IMR-90 (cell line): ENCODE results near the gene TPCN1. TPM values are rescaled to one million over a fixed set of nuclear protein-coding genes. Genes with fewer than 3 reads are reported as not detected.

Experiments
- ATAC-seq: fragments of 200-7000 bp; cut with Tn5 transposase; 2 replicates; pipeline ENCODE4 v1.9.1; 2020; ENCODE audit warnings: low read depth, mild to moderate bottlenecking, moderate library complexity
- BruUV-seq: library from RNA; stranded (reverse); fragments of 400-500 nt; replicated peaks from 2 replicates; lab custom pipeline; 2021; lab: Mats Ljungman, UMichigan
- CTCF ChIA-PET: fragments of 300-600 bp; formaldehyde crosslinking; extraction: SDS; loops from one replicate; lab custom pipeline; 2021; ENCODE audit warnings: antibody characterized with exemption; lab: Yijun Ruan, JAX
- POLR2A ChIA-PET: fragments of 300-600 bp; sonication (Branson Sonifier 250); formaldehyde crosslinking; loops from one replicate; lab custom pipeline; 2022; ENCODE audit warnings: antibody characterized with exemption; ENCODE audit not compliant: unreplicated experiment; lab: Charles Lee
- DNase-seq: peaks from one replicate; pipeline ENCODE4 v3.0.0; 2013
- H2AFZ ChIP-seq: replicated peaks from 2 replicates; pipeline ENCODE3; 2013; ENCODE audit warnings: low read length, mild to moderate bottlenecking; ENCODE audit not compliant: poor library complexity
- H2AK5ac ChIP-seq: 2 replicates; pipeline ENCODE4 v1.6.1; 2013; ENCODE audit warnings: low read depth, low read length, inconsistent platforms
- H2AK9ac ChIP-seq: replicated peaks from 2 replicates; pipeline ENCODE3; 2013; ENCODE audit warnings: mild to moderate bottlenecking, low read depth, low read length, moderate library complexity; ENCODE audit not compliant: poor library complexity
- H2BK120ac ChIP-seq: 2 replicates; pipeline ENCODE4 v1.6.1; 2013; ENCODE audit warnings: low read depth, low read length, inconsistent platforms
- H2BK15ac ChIP-seq: 3 replicates; pipeline ENCODE4 v1.6.1; 2013; ENCODE audit warnings: low read depth, low read length, inconsistent platforms
- H2BK20ac ChIP-seq: 2 replicates; pipeline ENCODE4 v1.6.1; 2013; ENCODE audit warnings: low read depth, mild to moderate bottlenecking, inconsistent platforms, low read length, moderate library complexity
- H2BK5ac ChIP-seq: 2 replicates; pipeline ENCODE4 v1.6.1; 2013; ENCODE audit warnings: mild to moderate bottlenecking, low read depth, low read length, inconsistent platforms; ENCODE audit not compliant: poor library complexity, severe bottlenecking
- H3K14ac ChIP-seq: replicated peaks from 2 replicates; pipeline ENCODE4 v1.6.1; 2013; ENCODE audit warnings: low read depth, low read length, inconsistent platforms
- H3K18ac ChIP-seq: 2 replicates; pipeline ENCODE4 v1.6.1; 2013; ENCODE audit warnings: low read depth, low read length, control low read depth
- H3K23ac ChIP-seq: 2 replicates; pipeline ENCODE4 v1.6.1; 2013; ENCODE audit warnings: low read depth, low read length, inconsistent platforms
- H3K27ac ChIP-seq: 2 replicates; pipeline ENCODE4 v1.5.1; 2013; ENCODE audit warnings: mild to moderate bottlenecking, control low read depth, low read length; ENCODE audit not compliant: insufficient read depth
- H3K27me3 ChIP-seq: 2 replicates; pipeline ENCODE4 v1.6.1; 2013; ENCODE audit warnings: low read length; ENCODE audit not compliant: control insufficient read depth, insufficient read depth
- H3K36me3 ChIP-seq: 2 replicates; pipeline ENCODE4 v1.6.1; 2013; ENCODE audit warnings: low read length, mixed read lengths; ENCODE audit not compliant: control insufficient read depth, insufficient read depth
- H3K4ac ChIP-seq: 2 replicates; pipeline ENCODE4 v1.6.1; 2013; ENCODE audit warnings: low read depth, low read length, inconsistent platforms
- H3K4me1 ChIP-seq: 2 replicates; pipeline ENCODE4 v1.6.1; 2013; ENCODE audit warnings: low read length, mixed read lengths; ENCODE audit not compliant: control insufficient read depth, insufficient read depth
- H3K4me2 ChIP-seq: 2 replicates; pipeline ENCODE4 v1.6.1; 2013; ENCODE audit warnings: low read depth, mild to moderate bottlenecking, control low read depth, low read length, moderate library complexity
- H3K4me3 ChIP-seq: 2 replicates; pipeline ENCODE4 v1.5.1; 2013; ENCODE audit warnings: low read depth, mild to moderate bottlenecking, control low read depth, low read length, moderate library complexity; ENCODE audit not compliant: insufficient read depth
- H3K56ac ChIP-seq: 2 replicates; pipeline ENCODE4 v1.6.1; 2013; ENCODE audit warnings: low read length, inconsistent platforms; ENCODE audit not compliant: insufficient read depth; ENCODE audit errors: extremely low read depth
- H3K79me1 ChIP-seq, 2 experiments: 2 replicates each; pipeline ENCODE4 v1.6.1; 2013; ENCODE audit warnings: low read length in 2 of 2, inconsistent platforms in 1 of 2, low read depth in 1 of 2
- H3K9ac ChIP-seq: 2 replicates; pipeline ENCODE4 v1.6.1; 2013; ENCODE audit warnings: low read depth, low read length, control low read depth
- H3K9me1 ChIP-seq: 2 replicates; pipeline ENCODE4 v1.6.1; 2013; ENCODE audit warnings: low read length, inconsistent platforms; ENCODE audit not compliant: insufficient read depth
- H3K9me3 ChIP-seq: 2 replicates; pipeline ENCODE4 v1.6.1; 2013; ENCODE audit warnings: low read length; ENCODE audit not compliant: control insufficient read depth, insufficient read depth
- H4K20me1 ChIP-seq: 2 replicates; pipeline ENCODE4 v1.6.1; 2013; ENCODE audit warnings: low read length, inconsistent platforms; ENCODE audit not compliant: insufficient read depth
- H4K5ac ChIP-seq: 2 replicates; pipeline ENCODE4 v1.6.1; 2013; ENCODE audit warnings: mild to moderate bottlenecking, low read depth, low read length, control low read depth
- H4K8ac ChIP-seq, 2 experiments: 2 replicates each; pipeline ENCODE4 v1.6.1; 2013; ENCODE audit warnings: low read depth in 2 of 2, low read length in 2 of 2, control low read depth in 1 of 2, inconsistent platforms in 1 of 2
- H4K91ac ChIP-seq: 2 replicates; pipeline ENCODE4 v1.6.1; 2013; ENCODE audit warnings: low read depth, low read length, inconsistent platforms; ENCODE audit not compliant: insufficient read depth
- FOS ChIP-seq: fragments of 150-350 bp; IDR thresholded peaks from 2 replicates; pipeline ENCODE4 v1.6.1; 2016; ENCODE audit warnings: low read depth, low read length
- SMC3 ChIP-seq: fragments of 150-350 bp; IDR thresholded peaks from 2 replicates; pipeline ENCODE4 v1.6.1; 2016; ENCODE audit warnings: low read depth, mild to moderate bottlenecking, antibody characterized with exemption, low read length, moderate library complexity
- WGBS, 2 experiments: methylation state at CpG; one replicate each; pipeline versions ENCODE4 v1.1.5 to v1.1.7; 2013; ENCODE audit warnings: missing lambda C conversion rate in 2 of 2; ENCODE audit not compliant: insufficient read length in 1 of 2; ENCODE audit errors: extremely low coverage in 2 of 2; 5-methylcytosine and 5-hydroxymethylcytosine counted together
- dilution Hi-C: fragments of 300-500 bp; cut with HindIII; formaldehyde crosslinking; loops from one replicate; pipeline ENCODE4 v1.14.3; 2018; ENCODE audit warnings: low sequenced_read_pairs; ENCODE audit not compliant: unreplicated experiment
- in situ Hi-C: fragments of 300-500 bp; cut with MboI; formaldehyde crosslinking; loops from 3 replicates; pipeline ENCODE4 v1.14.3; 2019; ENCODE audit warnings: low sequenced_read_pairs, inconsistent platforms, mixed read lengths
- intact Hi-C: fragments of 100-400 bp; cut with micrococcal nuclease; formaldehyde crosslinking; loops from 2 replicates; pipeline ENCODE4 v1.10.0; 2022
- polyA plus RNA-seq, 3 experiments: library from polyadenylated mRNA; depleted of rRNA; stranded (reverse); fragments of >200 nt; gene quantifications; 2 replicates each; pipeline ENCODE4 v1.2.3, GENCODE V29; 2012; ENCODE audit warnings: low replicate concordance in 1 of 3
- total RNA-seq: library from RNA; depleted of rRNA; stranded (reverse); fragments of >200 nt; gene quantifications from 2 replicates; pipeline ENCODE4 v1.2.3, GENCODE V29; 2012

TPCN1 gene
- total and polyA plus RNA-seq, 2 of the 4 experiments (the other 2 are of a cell fraction) = 2.0 to 13.2 TPM

DNA sequence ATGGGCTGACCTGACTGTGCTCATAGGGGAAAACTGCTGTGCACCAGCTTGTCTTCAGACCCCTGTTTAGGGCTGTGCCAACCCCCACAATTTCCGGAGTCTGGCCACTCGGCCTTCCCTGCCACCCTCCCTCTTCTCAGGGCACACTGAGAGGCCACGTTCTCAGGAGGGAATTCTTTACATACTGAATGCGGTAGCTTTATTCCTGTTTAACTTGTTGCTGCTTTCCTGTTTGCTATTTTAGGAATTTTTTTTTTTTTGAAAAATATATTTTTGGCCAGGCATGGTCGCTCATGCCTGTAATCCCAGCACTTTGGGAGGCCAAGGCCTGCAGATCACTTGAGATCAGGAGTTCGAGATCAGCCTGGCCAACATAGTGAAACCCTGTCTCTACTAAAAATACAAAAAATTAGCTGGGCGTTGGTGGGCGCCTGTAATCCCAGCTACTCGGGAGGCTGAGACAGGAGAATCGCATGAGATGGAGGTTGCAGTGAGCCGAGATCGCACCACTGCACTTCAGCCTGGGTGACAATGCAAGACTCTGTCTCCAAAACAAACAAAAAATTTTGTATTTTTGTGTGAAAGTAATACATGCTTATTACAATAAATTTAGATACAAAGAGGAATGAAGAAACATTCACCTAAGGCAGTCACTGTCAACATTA lies 39.5 kb downstream of the TPCN1 start:
- POLR2A ChIA-PET = no interaction called here
- intact Hi-C loops = no loop called here
- in situ Hi-C loops = no loop called here

More for the DNA sequence above, 39.5 kb downstream of the TPCN1 start:
- Histone ChIP-seq H3K36me3 (peaks cover 1% of the 10 kb centered on the region; the same call in 1 of the 2 replicates), H3K4me2 (no peak overlapping the region), H2BK5ac (no peak overlapping the region), H2AFZ (no peak overlapping the region), H4K5ac (no peak overlapping the region), H3K27me3 (no peaks in the 10 kb centered on the region), H3K4me3 (no peak overlapping the region), H4K20me1 (no peaks in the 10 kb centered on the region), H3K14ac (no peak overlapping the region), H3K4me1 (peaks cover 2% of the 10 kb centered on the region; the same call in 1 of the 2 replicates), H3K9ac (no peak overlapping the region), H2BK15ac (no peak overlapping the region), H3K4ac (no peak overlapping the region), H3K56ac (no peak overlapping the region), H2AK5ac (no peak overlapping the region), H3K27ac (no peak overlapping the region), H3K9me1 (no peaks in the 10 kb centered on the region), H4K8ac (no peak overlapping the region), H3K9me3 (no peaks in the 10 kb centered on the region), H2BK120ac (no peak overlapping the region), H3K23ac (no peak overlapping the region), H3K18ac (no peak overlapping the region), H2BK20ac (no peak overlapping the region), H4K91ac (no peak overlapping the region), H3K79me1 (no peaks in the 10 kb centered on the region), H2AK9ac (no peak overlapping the region)
- TF ChIP-seq SMC3 = no peak
- TF ChIP-seq FOS = no peak
- dilution Hi-C loops = no loop called here
- 60% methylated on average over 1 of the region's 12 CpGs; no CpG with 5 or more reads in 1 of the 2 experiments for WGBS, 2 experiments
- no peak for ATAC-seq
- BruUV-seq = no TSS peak
- CTCF ChIA-PET = interaction anchor here (0.7 to 0.8 kb wide), 2 partner anchors 9 to 63 kb away, joined by 4 to 5 read pairs; no protein-coding TSS in a partner anchor
- no peak for DNase-seq
